HG03139 (cell line): ENCODE data around the gene TUBGCP2.

ENCODE experiments used
- ATAC-seq: cut with Tn5 transposase; IDR thresholded peaks from one replicate; pipeline ENCODE4 v1.9.1; 2021; ENCODE audit not compliant: unreplicated experiment

TUBGCP2 gene

DNA sequence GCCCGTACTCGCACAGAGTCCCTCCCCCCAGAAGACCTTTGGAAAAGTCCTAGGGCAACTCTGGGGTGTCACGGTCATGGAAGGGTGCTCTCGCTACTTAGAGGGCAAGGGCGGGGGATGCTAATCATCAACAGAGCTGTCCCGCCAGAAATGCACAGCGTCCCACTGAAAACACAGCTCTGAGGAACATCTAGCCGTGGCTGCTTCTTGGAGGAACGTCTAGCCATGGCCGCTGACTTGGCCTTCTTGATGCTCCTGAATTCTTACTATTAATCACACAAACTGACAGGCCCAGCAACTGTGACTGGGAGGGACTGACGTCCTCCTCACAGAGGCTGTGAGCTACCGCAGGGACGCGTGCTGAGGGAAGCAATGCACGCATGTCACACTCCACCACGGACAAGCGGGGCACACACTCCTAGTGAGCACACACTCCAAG lies 1.7 kb downstream of the TUBGCP2 start:
- no peak for ATAC-seq

GRCh38 chr10:133306097-133306476 lies 2.6 kb downstream of the TUBGCP2 start:
- no peak for ATAC-seq

DNA sequence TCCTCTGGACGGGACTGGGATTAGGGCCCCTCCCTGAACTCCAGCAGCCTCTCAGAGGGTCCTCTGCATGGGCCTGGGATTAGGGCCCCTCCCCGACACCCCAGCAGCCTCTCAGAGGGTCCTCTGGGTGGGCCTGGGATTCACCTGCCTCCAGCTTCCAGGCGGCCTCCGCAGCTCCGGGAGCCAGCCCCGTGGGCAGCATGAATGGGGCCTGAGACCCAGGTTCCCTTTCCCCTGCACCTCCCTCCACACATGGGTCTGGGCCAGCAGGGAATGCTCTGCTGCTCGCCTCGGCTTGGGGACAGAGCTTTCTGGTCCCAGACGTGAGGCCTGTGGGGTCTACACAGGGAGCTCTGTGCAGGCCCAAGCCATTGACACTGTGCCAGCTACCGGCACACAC lies 5.5 kb downstream of the TUBGCP2 start:
- no peak for ATAC-seq

DNA sequence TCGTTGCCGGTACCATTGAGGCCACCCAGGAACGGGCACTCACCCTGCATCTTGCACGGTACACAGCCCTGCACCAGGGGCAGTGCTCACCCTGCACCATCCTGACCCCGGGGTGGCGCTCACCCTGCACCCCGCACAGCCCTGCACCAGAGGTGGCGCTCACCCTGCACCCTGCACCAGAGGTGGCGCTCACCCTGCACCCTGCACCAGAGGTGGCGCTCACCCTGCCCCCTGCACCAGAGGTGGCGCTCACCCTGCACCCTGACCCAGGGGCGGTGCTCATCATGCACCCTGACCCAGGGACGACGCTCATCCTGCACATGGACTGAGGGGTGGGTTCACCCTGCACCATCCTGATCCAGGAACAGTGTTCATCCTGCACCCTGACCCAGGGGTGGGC lies 6.4 kb downstream of the TUBGCP2 start:
- no peak for ATAC-seq

- no peak for ATAC-seq
Observed at GRCh38 chr10:133299738-133300137, 8.9 kb downstream of the TUBGCP2 start.

- ATAC-seq: no peak
Observed at GRCh38 chr10:133299224-133299623, 9.4 kb downstream of the TUBGCP2 start.

GRCh38 chr10:133298466-133298865 lies 10.2 kb downstream of the TUBGCP2 start:
- no peak for ATAC-seq

DNA sequence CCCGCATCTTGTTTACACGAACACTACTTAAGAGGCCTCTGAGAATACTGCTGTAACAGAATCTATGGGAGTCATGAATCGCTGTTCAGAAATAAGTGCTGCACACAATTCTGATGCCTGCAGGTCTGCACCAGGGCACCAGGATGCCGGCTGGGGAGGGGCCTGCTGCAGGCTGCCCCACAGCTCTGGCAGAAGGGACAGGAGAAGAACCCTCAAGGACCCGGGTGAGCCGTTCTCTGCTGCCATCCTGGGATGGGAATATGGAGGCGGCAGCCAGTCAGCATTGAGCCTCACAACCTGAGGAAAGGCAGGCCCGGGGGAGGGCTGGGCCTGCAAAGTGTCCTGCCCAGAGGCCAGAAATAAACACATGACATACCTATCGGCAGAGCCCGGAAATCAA lies 11.2 kb downstream of the TUBGCP2 start:
- no peak for ATAC-seq

GRCh38 chr10:133295426-133296320 lies 13.0 kb downstream of the TUBGCP2 start:
- ATAC-seq: no peak

DNA sequence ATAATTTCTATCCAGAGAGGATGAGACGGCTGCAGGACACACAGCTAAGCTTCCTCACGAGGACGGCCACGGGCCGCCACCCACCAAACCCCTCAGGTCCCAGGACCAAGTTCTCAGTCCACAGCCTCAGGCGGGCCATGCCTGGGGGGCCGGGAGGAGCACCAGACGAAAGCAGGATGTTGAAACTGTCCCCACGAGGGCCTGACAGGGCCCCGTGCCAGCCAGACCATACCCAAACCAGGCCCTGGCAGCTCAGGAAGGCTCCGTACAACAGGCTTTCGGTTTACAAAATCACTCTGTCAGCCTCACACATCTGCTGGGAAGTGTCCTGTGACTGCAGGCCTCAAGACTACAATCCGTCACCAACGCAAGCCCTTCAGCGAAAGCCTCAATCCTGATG lies 14.5 kb downstream of the TUBGCP2 start:
- no peak for ATAC-seq

DNA sequence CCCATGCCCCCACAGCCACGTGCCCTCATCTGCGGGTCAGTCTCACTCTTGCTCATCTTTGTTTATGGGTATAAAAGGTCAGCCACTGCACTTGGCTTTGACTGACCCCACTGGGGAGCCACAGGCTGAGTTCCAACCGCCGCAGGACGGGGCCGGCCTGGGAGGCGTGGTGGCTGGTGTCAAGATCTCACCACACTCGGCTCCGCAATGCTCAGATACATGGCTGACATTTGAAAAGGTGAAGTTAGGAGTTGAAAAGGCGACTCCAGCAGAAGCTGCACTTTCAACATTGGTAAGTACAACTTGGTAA lies 14.9 kb downstream of the TUBGCP2 start:
- no peak for ATAC-seq

DNA sequence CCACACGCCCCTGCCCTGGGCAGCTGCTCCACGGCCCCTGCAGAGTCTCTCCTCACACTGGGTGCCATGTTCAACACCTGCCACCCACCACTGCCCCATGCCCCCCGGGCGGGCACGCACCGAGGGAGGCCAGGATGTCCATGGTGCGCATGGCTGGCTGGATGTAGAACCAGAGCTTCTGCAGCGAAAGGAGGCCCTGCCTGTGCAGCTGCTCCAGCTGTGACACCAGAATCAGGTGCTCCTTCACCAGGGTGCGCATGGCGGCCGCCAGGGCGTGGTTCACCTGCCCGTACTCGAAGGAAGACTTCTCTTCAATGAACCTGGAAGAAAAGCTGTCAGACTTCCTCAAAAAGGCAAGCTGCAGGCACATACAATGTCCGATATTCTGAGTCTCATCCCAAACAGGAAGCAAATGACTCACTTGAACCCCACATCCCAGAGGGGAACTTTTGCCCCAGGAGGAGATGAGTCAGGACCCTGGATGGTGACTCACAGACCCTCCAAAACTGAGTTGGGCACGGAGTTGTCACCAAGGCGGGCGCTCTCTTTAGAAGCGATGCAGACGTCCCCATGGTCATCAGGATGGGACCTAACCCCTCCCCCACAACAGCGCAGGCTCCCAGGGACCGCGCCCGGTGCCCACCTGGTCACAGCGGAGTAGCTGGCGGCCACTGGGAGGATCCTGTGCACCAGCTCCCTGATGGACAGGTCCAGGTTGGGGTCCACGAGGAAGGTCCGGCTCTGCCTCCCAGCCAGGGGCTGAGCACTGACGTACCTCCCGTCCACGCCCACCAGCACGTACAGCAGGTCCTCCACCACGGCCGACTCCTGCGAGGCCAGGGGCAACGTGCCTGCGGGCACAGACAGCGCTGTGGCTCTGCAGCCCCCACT lies 15.5 kb downstream of the TUBGCP2 start:
- ATAC-seq: no peak

GRCh38 chr10:133289761-133290160 lies 18.9 kb downstream of the TUBGCP2 start:
- ATAC-seq: no peak

GRCh38 chr10:133287832-133288500 lies 20.7 kb downstream of the TUBGCP2 start:
- no peak for ATAC-seq

DNA sequence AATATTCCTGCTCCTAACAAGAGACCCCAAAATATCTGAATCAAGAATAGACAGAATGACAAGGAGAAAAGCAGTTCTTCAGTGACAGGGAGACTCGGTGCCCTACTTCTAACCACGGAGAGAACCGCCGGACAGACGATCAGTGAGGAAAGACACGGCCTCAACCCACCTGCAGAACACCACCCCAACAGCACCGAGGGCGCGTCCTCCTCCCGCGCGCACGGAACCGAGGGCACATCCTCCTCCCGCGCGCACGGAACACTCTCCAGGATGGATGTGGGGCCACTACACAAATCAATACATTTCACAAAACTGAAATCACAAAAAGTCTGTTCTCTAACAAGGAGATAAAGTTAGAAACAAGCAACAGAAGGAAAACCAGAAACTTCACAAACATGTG lies 22.3 kb downstream of the TUBGCP2 start:
- no peak for ATAC-seq

DNA sequence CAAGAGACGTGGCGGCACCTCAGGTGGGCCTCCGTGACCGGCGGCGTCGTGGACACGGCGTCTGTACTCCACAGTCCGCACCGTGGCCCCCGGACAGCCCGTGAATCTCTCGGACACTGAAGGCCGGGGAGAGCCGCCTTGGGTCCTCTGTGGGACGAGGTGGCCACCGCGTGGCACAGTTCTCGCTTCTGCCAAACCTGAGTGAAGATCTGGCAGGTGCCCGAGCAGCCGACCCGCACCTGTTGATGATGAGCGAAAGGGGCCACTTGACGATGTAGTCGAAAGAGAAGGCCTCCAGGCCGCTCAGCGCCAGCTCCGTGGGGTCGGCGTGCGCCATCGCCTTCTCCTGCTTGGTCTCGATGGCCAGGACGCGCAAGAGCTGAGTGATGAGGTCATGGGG lies 23.5 kb downstream of the TUBGCP2 start:
- ATAC-seq: no peak

DNA sequence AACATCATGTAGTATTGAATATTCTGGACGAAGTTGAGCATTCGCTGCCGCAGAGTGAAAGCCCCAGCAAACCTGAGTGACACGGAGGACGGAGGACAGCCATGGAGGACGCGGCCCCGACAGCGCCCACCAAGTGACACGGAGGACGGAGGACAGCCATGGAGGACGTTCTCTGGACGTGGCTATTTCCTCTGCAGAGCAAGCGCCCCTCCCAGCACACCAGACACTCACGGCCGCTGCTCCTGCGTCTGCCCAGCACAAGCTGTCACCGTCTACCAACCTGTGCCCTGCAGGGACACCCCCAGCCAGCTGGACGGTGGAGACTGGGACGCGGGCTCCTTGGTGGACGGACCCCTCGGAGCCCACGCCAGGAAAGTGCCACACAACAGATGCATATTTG lies 24.7 kb downstream of the TUBGCP2 start:
- ATAC-seq: no peak

- ATAC-seq: no peak
Observed at GRCh38 chr10:133282846-133283390, 25.8 kb downstream of the TUBGCP2 start.

DNA sequence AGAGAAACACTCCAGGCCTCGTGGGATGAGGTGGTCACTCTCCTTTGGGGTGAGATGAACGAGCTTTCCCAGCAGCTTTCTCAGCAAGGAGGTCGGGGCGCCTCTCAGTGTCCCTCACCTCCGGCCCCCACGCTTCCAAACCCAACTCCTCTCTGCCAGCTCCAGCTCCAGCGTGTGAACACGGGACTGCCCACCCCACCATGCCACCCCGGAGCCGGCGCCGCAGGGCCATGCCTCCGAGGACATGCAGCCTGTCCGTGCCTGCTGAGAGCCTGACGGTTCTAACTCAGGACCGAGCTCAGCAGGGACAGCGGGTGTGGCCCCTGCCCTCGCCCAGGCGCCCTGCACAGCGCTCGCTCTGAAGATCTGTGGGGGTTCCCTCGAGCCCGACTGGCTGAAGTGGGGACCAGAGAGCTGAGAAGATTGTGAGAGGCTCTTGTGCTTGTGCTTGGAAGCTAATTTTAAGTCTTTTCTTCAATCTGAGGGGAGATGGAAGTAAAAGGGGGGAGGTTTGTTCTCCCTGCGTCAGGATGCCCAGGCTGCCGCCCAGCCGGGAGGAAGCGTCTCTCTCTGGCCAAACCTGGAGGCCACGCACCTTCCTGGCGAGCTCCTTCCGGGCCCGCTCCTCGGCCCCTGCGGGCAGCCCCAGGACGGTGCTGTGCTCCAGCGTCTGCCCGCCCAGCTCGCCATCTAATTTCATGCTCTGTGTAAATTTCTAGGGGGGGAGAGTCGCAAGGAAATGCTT lies 26.9 kb downstream of the TUBGCP2 start:
- no peak for ATAC-seq

- no peak for ATAC-seq
Observed at GRCh38 chr10:133281084-133281483, 27.6 kb downstream of the TUBGCP2 start.
